HepG2 (cell line): ENCODE measurements around the gene KRTAP5-1.

ENCODE experiments used
- FOXJ3 ChIP-seq: sonication (generic); formaldehyde crosslinking; IDR thresholded peaks from 2 replicates; pipeline ENCODE4 v1.4.0; 2020; ENCODE audit warnings: missing genetic modification reagents, mild to moderate bottlenecking, borderline replicate concordance
- ZNF768 ChIP-seq: sonication (generic); formaldehyde crosslinking; IDR thresholded peaks from 2 replicates; pipeline ENCODE4 v1.4.0; 2020; ENCODE audit warnings: missing genetic modification reagents
- ZNF816 ChIP-seq: sonication (generic); formaldehyde crosslinking; IDR thresholded peaks from 2 replicates; pipeline ENCODE4 v1.8.0; 2022; ENCODE audit warnings: missing genetic modification reagents, mild to moderate bottlenecking, borderline replicate concordance
- TF ChIP-seq, protein P1 (sequence below): IDR thresholded peaks from 2 replicates; pipeline ENCODE4 v1.6.1; 2016; ENCODE audit warnings: low read depth
- TF ChIP-seq, protein P2 (sequence below): sonication (generic); formaldehyde crosslinking; IDR thresholded peaks from 2 replicates; pipeline ENCODE4 v1.5.0; 2020; ENCODE audit warnings: mild to moderate bottlenecking, missing genetic modification reagents, moderate library complexity

DNA sequence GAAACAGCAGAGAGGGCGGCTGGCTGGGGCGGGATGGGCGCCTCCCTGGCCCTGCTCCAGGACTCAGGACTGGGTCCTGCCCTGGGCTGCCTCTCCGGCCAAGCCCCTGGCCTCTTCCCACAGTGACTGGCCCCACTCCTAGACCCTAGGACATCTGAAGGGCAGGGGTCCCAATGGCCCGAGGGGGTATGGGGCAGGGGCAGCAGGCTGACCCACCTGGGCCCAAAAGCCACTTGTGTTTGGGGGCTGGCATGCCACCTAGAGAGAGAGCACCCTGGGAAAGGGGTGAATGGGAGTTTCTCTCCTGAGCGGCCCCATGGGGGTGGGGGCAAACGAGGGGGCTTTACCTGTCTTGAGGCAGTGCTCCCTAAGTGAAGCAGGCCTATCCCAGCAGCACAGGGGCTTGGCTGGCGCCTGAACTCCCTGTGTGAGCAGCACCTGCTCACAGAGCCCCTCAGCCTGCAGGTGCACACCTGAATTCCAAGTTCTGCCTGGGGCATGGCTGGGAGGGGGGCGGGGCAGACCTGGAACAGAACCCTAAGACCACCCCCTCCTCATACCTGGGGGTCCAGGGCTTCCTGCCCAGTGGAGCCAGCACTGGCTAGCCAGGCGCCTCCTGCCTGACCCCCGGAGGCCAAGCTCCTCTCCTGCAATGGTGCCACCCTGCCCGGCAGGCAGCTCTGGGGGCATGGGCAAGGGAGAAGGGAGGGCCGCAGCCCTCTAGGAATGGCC is 29.9 kb downstream of the KRTAP5-1 start:
- TF ChIP-seq ZNF768 (CRISPR knock-in tag) (no peak), FOXJ3 (CRISPR knock-in tag) (no peak), ZNF816 (CRISPR knock-in tag) (no peak)
- TF ChIP-seq, protein P1, sequence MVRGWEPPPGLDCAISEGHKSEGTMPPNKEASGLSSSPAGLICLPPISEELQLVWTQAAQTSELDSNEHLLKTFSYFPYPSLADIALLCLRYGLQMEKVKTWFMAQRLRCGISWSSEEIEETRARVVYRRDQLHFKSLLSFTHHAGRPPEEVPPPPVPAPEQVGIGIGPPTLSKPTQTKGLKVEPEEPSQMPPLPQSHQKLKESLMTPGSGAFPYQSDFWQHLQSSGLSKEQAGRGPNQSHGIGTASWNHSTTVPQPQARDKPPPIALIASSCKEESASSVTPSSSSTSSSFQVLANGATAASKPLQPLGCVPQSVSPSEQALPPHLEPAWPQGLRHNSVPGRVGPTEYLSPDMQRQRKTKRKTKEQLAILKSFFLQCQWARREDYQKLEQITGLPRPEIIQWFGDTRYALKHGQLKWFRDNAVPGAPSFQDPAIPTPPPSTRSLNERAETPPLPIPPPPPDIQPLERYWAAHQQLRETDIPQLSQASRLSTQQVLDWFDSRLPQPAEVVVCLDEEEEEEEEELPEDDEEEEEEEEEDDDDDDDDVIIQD: no peak
- TF ChIP-seq, protein P2, sequence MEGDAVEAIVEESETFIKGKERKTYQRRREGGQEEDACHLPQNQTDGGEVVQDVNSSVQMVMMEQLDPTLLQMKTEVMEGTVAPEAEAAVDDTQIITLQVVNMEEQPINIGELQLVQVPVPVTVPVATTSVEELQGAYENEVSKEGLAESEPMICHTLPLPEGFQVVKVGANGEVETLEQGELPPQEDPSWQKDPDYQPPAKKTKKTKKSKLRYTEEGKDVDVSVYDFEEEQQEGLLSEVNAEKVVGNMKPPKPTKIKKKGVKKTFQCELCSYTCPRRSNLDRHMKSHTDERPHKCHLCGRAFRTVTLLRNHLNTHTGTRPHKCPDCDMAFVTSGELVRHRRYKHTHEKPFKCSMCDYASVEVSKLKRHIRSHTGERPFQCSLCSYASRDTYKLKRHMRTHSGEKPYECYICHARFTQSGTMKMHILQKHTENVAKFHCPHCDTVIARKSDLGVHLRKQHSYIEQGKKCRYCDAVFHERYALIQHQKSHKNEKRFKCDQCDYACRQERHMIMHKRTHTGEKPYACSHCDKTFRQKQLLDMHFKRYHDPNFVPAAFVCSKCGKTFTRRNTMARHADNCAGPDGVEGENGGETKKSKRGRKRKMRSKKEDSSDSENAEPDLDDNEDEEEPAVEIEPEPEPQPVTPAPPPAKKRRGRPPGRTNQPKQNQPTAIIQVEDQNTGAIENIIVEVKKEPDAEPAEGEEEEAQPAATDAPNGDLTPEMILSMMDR (CRISPR knock-in tag): no peak
